Astrocyte (in vitro differentiated cells and primary cell): ENCODE measurements around the gene ARNT2. TPM values are rescaled to one million over a fixed set of nuclear protein-coding genes. Genes with fewer than 3 reads are reported as not detected.

Experiments
- DNase-seq: peaks from one replicate; pipeline ENCODE4 v3.0.0-alpha.2; 2010; ENCODE audit warnings: low read depth
- FAIRE-seq: peaks from 2 replicates; lab custom pipeline; 2011; peaks lifted over from hg19 to GRCh38; lab: Jason Lieb, UNC
- H2AFZ ChIP-seq: 2 replicates; pipeline ENCODE4 v1.6.0; 2012; ENCODE audit warnings: low read depth, low read length, inconsistent platforms
- H3K27ac ChIP-seq: 2 replicates; pipeline ENCODE4 v1.5.1; 2011; ENCODE audit warnings: low read depth, low read length, inconsistent platforms
- H3K27me3 ChIP-seq: 2 replicates; pipeline ENCODE4 v1.6.0; 2011; ENCODE audit warnings: low read length, inconsistent platforms; ENCODE audit not compliant: insufficient read depth
- H3K36me3 ChIP-seq: 2 replicates; pipeline ENCODE4 v1.5.1; 2011; ENCODE audit warnings: low read length, inconsistent platforms; ENCODE audit not compliant: insufficient read depth
- H3K4me1 ChIP-seq: 2 replicates; pipeline ENCODE4 v1.5.1; 2011; ENCODE audit warnings: low read length, inconsistent platforms; ENCODE audit not compliant: insufficient read depth
- H3K4me2 ChIP-seq: 2 replicates; pipeline ENCODE4 v1.6.0; 2012; ENCODE audit warnings: low read length, inconsistent platforms
- H3K4me3 ChIP-seq: 2 replicates; pipeline ENCODE4 v1.5.1; 2011; ENCODE audit warnings: low read depth, mild to moderate bottlenecking, low read length, inconsistent platforms; ENCODE audit not compliant: insufficient read depth
- H3K79me2 ChIP-seq: 2 replicates; pipeline ENCODE4 v1.6.0; 2012; ENCODE audit warnings: mild to moderate bottlenecking, low read length, inconsistent platforms; ENCODE audit not compliant: insufficient read depth
- H3K9ac ChIP-seq: 2 replicates; pipeline ENCODE4 v1.6.0; 2012; ENCODE audit warnings: mild to moderate bottlenecking, low read length, inconsistent platforms
- H3K9me3 ChIP-seq: 2 replicates; pipeline ENCODE4 v1.5.1; 2012; ENCODE audit warnings: low read depth, mild to moderate bottlenecking, low read length, inconsistent platforms; ENCODE audit not compliant: insufficient read depth
- H4K20me1 ChIP-seq: 2 replicates; pipeline ENCODE4 v1.6.0; 2012; ENCODE audit warnings: low read length, inconsistent platforms; ENCODE audit not compliant: insufficient read depth
- H3K27ac Mint-ChIP-seq: one replicate; pipeline ENCODE4 v1.8.0; 2021; ENCODE audit warnings: mild to moderate bottlenecking, mixed read lengths; ENCODE audit not compliant: unreplicated experiment
- H3K27me3 Mint-ChIP-seq: one replicate; pipeline ENCODE4 v1.8.0; 2021; ENCODE audit warnings: low read depth, mixed read lengths; ENCODE audit not compliant: unreplicated experiment
- H3K36me3 Mint-ChIP-seq: one replicate; pipeline ENCODE4 v1.8.0; 2021; ENCODE audit warnings: low read depth, mixed read lengths; ENCODE audit not compliant: unreplicated experiment
- H3K4me1 Mint-ChIP-seq: one replicate; pipeline ENCODE4 v1.8.0; 2021; ENCODE audit warnings: low read depth, mixed read lengths; ENCODE audit not compliant: unreplicated experiment
- H3K4me3 Mint-ChIP-seq: one replicate; pipeline ENCODE4 v1.8.0; 2021; ENCODE audit warnings: mild to moderate bottlenecking, moderate library complexity, mixed read lengths; ENCODE audit not compliant: unreplicated experiment
- H3K9me3 Mint-ChIP-seq: one replicate; pipeline ENCODE4 v1.8.0; 2021; ENCODE audit warnings: mild to moderate bottlenecking, mixed read lengths; ENCODE audit not compliant: unreplicated experiment
- CTCF ChIP-seq: IDR thresholded peaks from 2 replicates; pipeline ENCODE4 v1.5.1; 2011; ENCODE audit warnings: low read depth, mild to moderate bottlenecking, inconsistent platforms, low read length, moderate library complexity; ENCODE audit not compliant: insufficient read depth
- EZH2 ChIP-seq: IDR thresholded peaks from 2 replicates; pipeline ENCODE4 v1.6.1; 2012; ENCODE audit warnings: mild to moderate bottlenecking, low read length, inconsistent platforms; ENCODE audit not compliant: insufficient read depth
- total RNA-seq: library from RNA; stranded (reverse); gene quantifications from 2 replicates; pipeline ENCODE4 v1.2.1, GENCODE V29; 2021

Gene ARNT2
- total RNA-seq, 1 donor from 2014 or later: 3.5 TPM

- Histone ChIP-seq H3K27ac (no peak overlapping the region), H3K9ac (no peak overlapping the region), H3K4me2 (no peak overlapping the region), H3K79me2 (no peaks in the 10 kb centered on the region), H2AFZ (no peak overlapping the region), H3K4me1 (peaks cover 1% of the 10 kb centered on the region), H3K27me3 (no peaks in the 10 kb centered on the region), H3K4me3 (no peak overlapping the region), H3K9me3 (no peaks in the 10 kb centered on the region), H4K20me1 (no peaks in the 10 kb centered on the region), H3K36me3 (no peaks in the 10 kb centered on the region)
- no peak overlapping the region for H3K27ac Mint-ChIP-seq
- FAIRE-seq (no peak), DNase-seq (no peak)
- H3K9me3 Mint-ChIP-seq: no peaks in the 10 kb centered on the region
- peaks cover 1% of the 10 kb centered on the region for H3K36me3 Mint-ChIP-seq
- H3K4me1 Mint-ChIP-seq: peaks cover 1% of the 10 kb centered on the region
- H3K4me3 Mint-ChIP-seq: no peak overlapping the region
- no peak for TF ChIP-seq EZH2
- no peak for TF ChIP-seq CTCF
- peaks cover 8% of the 10 kb centered on the region for H3K27me3 Mint-ChIP-seq
Observed at GRCh38 chr15:80574590-80574989, 170.4 kb downstream of the ARNT2 start.

GRCh38 chr15:80576519-80577090, 172.4 kb downstream of the ARNT2 start:
- no peak overlapping the region for H3K4me3 Mint-ChIP-seq
- no peak for TF ChIP-seq CTCF
- TF ChIP-seq EZH2: no peak
- Histone ChIP-seq H3K27me3 (no peaks in the 10 kb centered on the region), H3K27ac (no peak overlapping the region), H3K4me3 (no peak overlapping the region), H3K9me3 (no peaks in the 10 kb centered on the region), H3K36me3 (no peaks in the 10 kb centered on the region), H4K20me1 (no peaks in the 10 kb centered on the region), H3K4me1 (peaks cover 11% of the 10 kb centered on the region), H3K79me2 (no peaks in the 10 kb centered on the region), H3K4me2 (no peak overlapping the region), H2AFZ (no peak overlapping the region), H3K9ac (no peak overlapping the region)
- H3K9me3 Mint-ChIP-seq: no peaks in the 10 kb centered on the region
- no peak overlapping the region for H3K27ac Mint-ChIP-seq
- H3K27me3 Mint-ChIP-seq: peaks cover 8% of the 10 kb centered on the region
- FAIRE-seq (no peak), DNase-seq (no peak)
- peaks cover 1% of the 10 kb centered on the region for H3K36me3 Mint-ChIP-seq
- peaks cover 8% of the 10 kb centered on the region for H3K4me1 Mint-ChIP-seq

- Mint-ChIP-seq H3K27ac (no peak overlapping the region), H3K36me3 (peaks cover 1% of the 10 kb centered on the region)
Observed at GRCh38 chr15:80577552-80578205, 173.5 kb downstream of the ARNT2 start.

More at GRCh38 chr15:80577552-80578205, 173.5 kb downstream of the ARNT2 start:
- Histone ChIP-seq H3K27ac (no peak overlapping the region), H3K79me2 (no peaks in the 10 kb centered on the region), H3K9ac (no peak overlapping the region), H3K4me2 (no peak overlapping the region), H3K4me3 (no peak overlapping the region), H2AFZ (no peak overlapping the region), H3K9me3 (no peaks in the 10 kb centered on the region), H3K36me3 (no peaks in the 10 kb centered on the region), H4K20me1 (no peaks in the 10 kb centered on the region), H3K27me3 (no peaks in the 10 kb centered on the region), H3K4me1 (peaks cover 11% of the 10 kb centered on the region)
- peaks cover 8% of the 10 kb centered on the region for H3K4me1 Mint-ChIP-seq
- TF ChIP-seq EZH2 (no peak), CTCF (no peak)
- peaks cover 9% of the 10 kb centered on the region for H3K27me3 Mint-ChIP-seq
- DNase-seq (no peak), FAIRE-seq (no peak)
- peaks cover 2% of the 10 kb centered on the region for H3K9me3 Mint-ChIP-seq
- no peak overlapping the region for H3K4me3 Mint-ChIP-seq
